Stimulated activated CD4-positive, alpha-beta T cell treated with anti-CD3 and anti-CD28 coated beads, Interleukin-15, amount 100 ng/mL, for 48 hours (primary cell): ENCODE measurements around the gene GZMM.
"Not testable (repeated sequence)": the region's sequence is repeated elsewhere in the genome, so short reads cannot be mapped to it uniquely, and the experiment has no call there.

Experiments
- DNase-seq, 2 donors: peaks; one replicate each; pipeline ENCODE4 v3.0.0-alpha.2; 2020; ENCODE audit warnings: low read depth in 2 of 2

Gene GZMM

GRCh38 chr19:583198-583967 is 39.5 kb downstream of the GZMM start:
- no peak for DNase-seq

GRCh38 chr19:583968-584239 is 40.1 kb downstream of the GZMM start:
- no peak for DNase-seq

- peak in 1 of 2 donors; percentile 63 for DNase-seq
Observed at GRCh38 chr19:584240-585001, 40.6 kb downstream of the GZMM start.

- not testable (repeated sequence) for DNase-seq
Observed at GRCh38 chr19:585146-585545, 41.3 kb downstream of the GZMM start.

GRCh38 chr19:585551-586110 is 41.8 kb downstream of the GZMM start:
- no peak for DNase-seq

- peak; percentile 58 to 61 for DNase-seq
Observed at GRCh38 chr19:588093-588740, 44.4 kb downstream of the GZMM start.

GRCh38 chr19:588741-589692 is 45.2 kb downstream of the GZMM start:
- DNase-seq = no peak

- DNase-seq = no peak
Observed at GRCh38 chr19:589693-590395, 46.0 kb downstream of the GZMM start, which contains the start of gene HCN2. Gene HCN2, plus strand, starts transcription at chr19:589881. Its CDS starts 65 bp downstream, at chr19:589946.

- DNase-seq = no peak
Observed at GRCh38 chr19:590396-590745, 46.5 kb downstream of the GZMM start.

GRCh38 chr19:590750-591098 is 46.9 kb downstream of the GZMM start:
- no peak for DNase-seq

- DNase-seq = no peak
Observed at GRCh38 chr19:591099-591958, 47.5 kb downstream of the GZMM start.

GRCh38 chr19:592101-592500 is 48.2 kb downstream of the GZMM start:
- no peak for DNase-seq

- no peak for DNase-seq
Observed at GRCh38 chr19:593055-593454, 49.2 kb downstream of the GZMM start.

- no peak for DNase-seq
Observed at GRCh38 chr19:593505-593904, 49.7 kb downstream of the GZMM start.

- no peak for DNase-seq
Observed at GRCh38 chr19:594265-594870, 50.5 kb downstream of the GZMM start.

GRCh38 chr19:595326-596262 is 51.7 kb downstream of the GZMM start:
- no peak for DNase-seq

GRCh38 chr19:596263-596655 is 52.4 kb downstream of the GZMM start:
- no peak for DNase-seq
